ENCODE results near the gene CFDP1.

DNA sequence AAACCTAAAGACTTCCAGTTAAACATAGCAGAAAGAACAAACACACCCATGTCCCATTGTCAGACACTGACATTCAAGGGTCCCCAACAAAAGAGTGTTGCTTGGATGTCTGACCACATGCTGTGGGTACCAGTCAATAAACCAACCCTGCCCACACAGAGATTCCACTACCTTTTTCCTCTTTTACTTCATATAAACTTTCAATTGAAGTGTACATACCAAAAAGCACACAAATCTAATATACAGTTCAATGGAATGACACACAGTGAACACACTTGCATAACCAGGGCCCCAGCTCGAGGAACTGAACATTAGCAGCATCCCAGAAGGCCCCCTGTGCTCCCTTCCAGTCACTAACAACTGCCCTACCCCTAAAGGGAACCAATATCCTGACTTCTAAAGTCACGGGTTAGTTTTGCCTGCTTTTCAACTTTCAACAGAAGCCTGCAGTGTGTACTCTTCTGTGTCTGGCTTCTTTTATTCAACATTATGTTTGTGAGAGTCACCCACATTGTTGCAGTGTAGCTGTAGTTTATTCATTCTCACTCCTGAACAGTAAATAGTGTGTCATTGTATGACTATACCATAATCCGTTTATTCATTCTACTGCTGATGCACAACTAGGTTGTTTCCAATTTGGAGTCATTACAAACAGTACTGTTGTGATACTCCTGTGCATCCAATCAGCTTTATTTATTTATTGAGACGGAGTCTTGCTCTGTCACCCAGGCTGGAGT, 18.0 kb downstream of the CFDP1 start:
- TF ChIP-seq POLR2A (IDR thresholded peaks at IDR 0.05), result no peak
- TF ChIP-seq, protein P1, sequence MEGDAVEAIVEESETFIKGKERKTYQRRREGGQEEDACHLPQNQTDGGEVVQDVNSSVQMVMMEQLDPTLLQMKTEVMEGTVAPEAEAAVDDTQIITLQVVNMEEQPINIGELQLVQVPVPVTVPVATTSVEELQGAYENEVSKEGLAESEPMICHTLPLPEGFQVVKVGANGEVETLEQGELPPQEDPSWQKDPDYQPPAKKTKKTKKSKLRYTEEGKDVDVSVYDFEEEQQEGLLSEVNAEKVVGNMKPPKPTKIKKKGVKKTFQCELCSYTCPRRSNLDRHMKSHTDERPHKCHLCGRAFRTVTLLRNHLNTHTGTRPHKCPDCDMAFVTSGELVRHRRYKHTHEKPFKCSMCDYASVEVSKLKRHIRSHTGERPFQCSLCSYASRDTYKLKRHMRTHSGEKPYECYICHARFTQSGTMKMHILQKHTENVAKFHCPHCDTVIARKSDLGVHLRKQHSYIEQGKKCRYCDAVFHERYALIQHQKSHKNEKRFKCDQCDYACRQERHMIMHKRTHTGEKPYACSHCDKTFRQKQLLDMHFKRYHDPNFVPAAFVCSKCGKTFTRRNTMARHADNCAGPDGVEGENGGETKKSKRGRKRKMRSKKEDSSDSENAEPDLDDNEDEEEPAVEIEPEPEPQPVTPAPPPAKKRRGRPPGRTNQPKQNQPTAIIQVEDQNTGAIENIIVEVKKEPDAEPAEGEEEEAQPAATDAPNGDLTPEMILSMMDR (IDR thresholded peaks at IDR 0.05), result no peak
